Neural cell (in vitro differentiated cells): Measurements from ENCODE around the gene KBTBD7. TPM values are rescaled to one million over a fixed set of nuclear protein-coding genes. Genes with fewer than 3 reads are reported as not detected.

ENCODE experiments used
- H2AFZ ChIP-seq: fragments of 200-600, 300-800 bp; sonication (generic), shearing (Covaris generic); 2 replicates; pipeline ENCODE4 v1.6.0; 2014; ENCODE audit warnings: low read depth, mild to moderate bottlenecking, antibody characterized with exemption, low read length, moderate library complexity
- H3F3A ChIP-seq: fragments of 200-600 bp; shearing (Covaris generic); 2 replicates; pipeline ENCODE4 v1.6.1; 2016; ENCODE audit warnings: mild to moderate bottlenecking, moderate library complexity, mixed read lengths, antibody characterized with exemption, low read length; ENCODE audit not compliant: insufficient read depth, poor library complexity, severe bottlenecking
- H3K27ac ChIP-seq: fragments of 200-600, 300-800 bp; sonication (generic), shearing (Covaris generic); 2 replicates; pipeline ENCODE4 v1.5.1; 2014; ENCODE audit warnings: mild to moderate bottlenecking, low read length, moderate library complexity
- H3K27me3 ChIP-seq: fragments of 300-800, 200-600 bp; sonication (generic), shearing (Covaris generic); 2 replicates; pipeline ENCODE4 v1.6.0; 2014; ENCODE audit warnings: mild to moderate bottlenecking, low read depth, low read length, moderate library complexity; ENCODE audit not compliant: insufficient read depth
- H3K36me3 ChIP-seq: fragments of 300-800, 200-600 bp; sonication (generic), shearing (Covaris generic); 2 replicates; pipeline ENCODE4 v1.5.1; 2014; ENCODE audit warnings: mild to moderate bottlenecking, antibody characterized with exemption, low read length, moderate library complexity; ENCODE audit not compliant: insufficient read depth
- H3K4me2 ChIP-seq: fragments of 300-800, 200-600 bp; sonication (generic), shearing (Covaris generic); 2 replicates; pipeline ENCODE4 v1.6.0; 2014; ENCODE audit warnings: mild to moderate bottlenecking, low read length
- H3K4me3 ChIP-seq: fragments of 300-800, 200-600 bp; sonication (generic), shearing (Covaris generic); 2 replicates; pipeline ENCODE4 v1.5.1; 2014; ENCODE audit warnings: mild to moderate bottlenecking, low read length, moderate library complexity
- H3K79me2 ChIP-seq: fragments of 200-600 bp; shearing (Covaris generic); replicated peaks from 2 replicates; pipeline ENCODE4 v1.6.0; 2014; ENCODE audit warnings: mild to moderate bottlenecking, low read length, moderate library complexity; ENCODE audit not compliant: insufficient read depth
- H3K9ac ChIP-seq: fragments of 300-800, 200-600 bp; sonication (generic), shearing (Covaris generic); 2 replicates; pipeline ENCODE4 v1.6.1; 2016; ENCODE audit warnings: mild to moderate bottlenecking, low read length, mixed read lengths
- H3K9me2 ChIP-seq: fragments of 200-600 bp; shearing (Covaris generic); 2 replicates; pipeline ENCODE4 v1.6.1; 2016; ENCODE audit warnings: mild to moderate bottlenecking, low read length, mixed read lengths; ENCODE audit not compliant: insufficient read depth
- H3K9me3 ChIP-seq: fragments of 200-600, 300-800 bp; sonication (generic), shearing (Covaris generic); 2 replicates; pipeline ENCODE4 v1.6.1; 2016; ENCODE audit warnings: mild to moderate bottlenecking, mixed run types, low read length, moderate library complexity, mixed read lengths
- H4K20me1 ChIP-seq: fragments of 200-600 bp; shearing (Covaris generic); 2 replicates; pipeline ENCODE4 v1.6.1; 2016; ENCODE audit warnings: mild to moderate bottlenecking, mixed run types; ENCODE audit not compliant: insufficient read depth
- EP300 ChIP-seq: fragments of 450-650 bp; conservative IDR thresholded peaks from 2 replicates; pipeline ENCODE4 v1.6.1; 2014; ENCODE audit warnings: antibody characterized with exemption, mild to moderate bottlenecking, moderate library complexity; ENCODE audit not compliant: poor library complexity, severe bottlenecking
- EZH2 ChIP-seq: fragments of 200-600, 300-800 bp; shearing (Covaris generic), sonication (generic); IDR thresholded peaks from 2 replicates; pipeline ENCODE4 v1.6.1; 2014; ENCODE audit warnings: antibody characterized with exemption, low read length, borderline replicate concordance, mild to moderate bottlenecking; ENCODE audit not compliant: insufficient read depth, poor library complexity, severe bottlenecking
- MXI1 ChIP-seq: fragments of 450-650 bp; conservative IDR thresholded peaks from 2 replicates; pipeline ENCODE4 v1.6.1; 2014; ENCODE audit warnings: antibody characterized with exemption, mild to moderate bottlenecking; ENCODE audit not compliant: poor library complexity, severe bottlenecking
- POLR2AphosphoS5 ChIP-seq: IDR thresholded peaks from 2 replicates; pipeline ENCODE4 v1.6.1; 2012
- RAD21 ChIP-seq: fragments of 450-650 bp; conservative IDR thresholded peaks from 2 replicates; pipeline ENCODE4 v1.6.1; 2014; ENCODE audit warnings: antibody characterized with exemption, mild to moderate bottlenecking, moderate library complexity
- SMC3 ChIP-seq: fragments of 450-650 bp; conservative IDR thresholded peaks from 2 replicates; pipeline ENCODE4 v1.6.1; 2014; ENCODE audit warnings: antibody characterized with exemption, mild to moderate bottlenecking, moderate library complexity; ENCODE audit not compliant: poor library complexity
- TAF1 ChIP-seq: IDR thresholded peaks from 2 replicates; pipeline ENCODE4 v1.6.1; 2012; ENCODE audit warnings: low read depth
- polyA minus RNA-seq: library from RNA; depleted of rRNA, polyadenylated mRNA; stranded (reverse); fragments of >200 nt; gene quantifications from 2 replicates; pipeline ENCODE4 v1.2.3, GENCODE V29; 2014
- polyA plus RNA-seq: library from polyadenylated mRNA; depleted of rRNA; stranded (reverse); fragments of >200 nt; gene quantifications from 2 replicates; pipeline ENCODE4 v1.2.3, GENCODE V29; 2014
- TF ChIP-seq, protein P1 (sequence below): IDR thresholded peaks from 2 replicates; pipeline ENCODE4 v1.6.1; 2012; ENCODE audit warnings: borderline replicate concordance
- TF ChIP-seq, protein P2 (sequence below): fragments of 450-650 bp; IDR thresholded peaks from 2 replicates; pipeline ENCODE4 v1.5.1; 2014; ENCODE audit warnings: antibody characterized with exemption, mild to moderate bottlenecking, moderate library complexity; ENCODE audit not compliant: poor library complexity, severe bottlenecking

Gene KBTBD7, protein sequence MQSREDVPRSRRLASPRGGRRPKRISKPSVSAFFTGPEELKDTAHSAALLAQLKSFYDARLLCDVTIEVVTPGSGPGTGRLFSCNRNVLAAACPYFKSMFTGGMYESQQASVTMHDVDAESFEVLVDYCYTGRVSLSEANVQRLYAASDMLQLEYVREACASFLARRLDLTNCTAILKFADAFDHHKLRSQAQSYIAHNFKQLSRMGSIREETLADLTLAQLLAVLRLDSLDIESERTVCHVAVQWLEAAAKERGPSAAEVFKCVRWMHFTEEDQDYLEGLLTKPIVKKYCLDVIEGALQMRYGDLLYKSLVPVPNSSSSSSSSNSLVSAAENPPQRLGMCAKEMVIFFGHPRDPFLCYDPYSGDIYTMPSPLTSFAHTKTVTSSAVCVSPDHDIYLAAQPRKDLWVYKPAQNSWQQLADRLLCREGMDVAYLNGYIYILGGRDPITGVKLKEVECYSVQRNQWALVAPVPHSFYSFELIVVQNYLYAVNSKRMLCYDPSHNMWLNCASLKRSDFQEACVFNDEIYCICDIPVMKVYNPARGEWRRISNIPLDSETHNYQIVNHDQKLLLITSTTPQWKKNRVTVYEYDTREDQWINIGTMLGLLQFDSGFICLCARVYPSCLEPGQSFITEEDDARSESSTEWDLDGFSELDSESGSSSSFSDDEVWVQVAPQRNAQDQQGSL
- 22.6 and 28.0 TPM in 2 replicates for polyA plus RNA-seq
- 57.7 and 59.4 TPM in 2 replicates for polyA minus RNA-seq

DNA sequence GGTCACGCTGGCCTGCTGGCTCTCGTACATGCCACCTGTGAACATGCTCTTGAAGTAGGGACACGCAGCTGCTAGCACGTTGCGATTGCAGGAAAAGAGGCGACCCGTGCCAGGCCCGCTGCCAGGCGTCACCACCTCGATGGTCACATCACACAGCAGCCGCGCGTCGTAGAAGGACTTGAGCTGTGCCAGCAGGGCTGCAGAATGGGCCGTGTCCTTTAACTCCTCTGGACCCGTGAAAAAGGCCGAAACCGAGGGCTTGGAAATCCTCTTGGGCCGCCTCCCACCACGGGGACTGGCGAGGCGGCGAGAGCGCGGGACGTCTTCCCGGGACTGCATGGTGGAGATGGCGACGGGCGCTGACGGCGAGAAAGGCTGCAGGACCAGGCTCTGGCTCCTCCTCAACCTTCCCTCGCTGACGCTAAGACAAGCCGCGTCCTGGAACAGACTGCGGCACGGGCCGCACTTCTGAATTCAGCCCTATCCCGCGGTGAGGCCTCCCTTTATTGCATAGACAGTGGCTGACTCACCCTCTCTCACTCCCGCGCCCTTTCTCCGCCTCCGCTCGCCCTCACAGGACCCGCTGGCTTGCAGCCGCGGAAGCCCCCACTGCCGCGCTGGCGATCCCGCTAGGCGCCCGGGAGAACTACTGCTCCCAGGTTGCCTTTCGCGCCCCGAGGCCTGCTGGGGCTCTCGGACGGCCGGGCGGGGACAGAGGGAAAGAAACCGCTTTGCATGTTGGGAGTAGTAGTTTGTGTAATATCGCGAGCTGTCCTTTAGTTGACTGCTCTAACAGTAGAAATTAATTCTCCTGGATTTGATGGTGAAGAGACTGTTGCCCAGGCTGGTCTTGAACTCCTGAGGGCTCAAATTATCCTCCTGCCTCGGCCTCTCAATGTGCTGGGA lies at the start of gene KBTBD7:
Gene KBTBD7 (minus strand): TSS at position 651 of the 906 bp plus-strand sequence. CDS start 312 bp downstream, at position 339.
- H2AFZ ChIP-seq: peak within 1 kb of the TSS; percentile 78
- H3K9me2 ChIP-seq: no peaks in the 10 kb centered on the region
- H3F3A ChIP-seq: no peaks in the 10 kb centered on the region
- no peaks in the 10 kb centered on the region for H3K27me3 ChIP-seq
- peak within 1 kb of the TSS; percentile 88 for H3K9ac ChIP-seq
- H4K20me1 ChIP-seq: no peaks in the 10 kb centered on the region
- H3K27ac ChIP-seq: peak within 1 kb of the TSS; percentile 87
- no peaks in the 10 kb centered on the region for H3K9me3 ChIP-seq
- peak; percentile 56 for TF ChIP-seq EP300
- peak; percentile 92 for TF ChIP-seq POLR2AphosphoS5
- TF ChIP-seq MXI1: peak; percentile 71
- TF ChIP-seq RAD21: peak; percentile 46
- no peak for TF ChIP-seq EZH2
- TF ChIP-seq, protein P1, sequence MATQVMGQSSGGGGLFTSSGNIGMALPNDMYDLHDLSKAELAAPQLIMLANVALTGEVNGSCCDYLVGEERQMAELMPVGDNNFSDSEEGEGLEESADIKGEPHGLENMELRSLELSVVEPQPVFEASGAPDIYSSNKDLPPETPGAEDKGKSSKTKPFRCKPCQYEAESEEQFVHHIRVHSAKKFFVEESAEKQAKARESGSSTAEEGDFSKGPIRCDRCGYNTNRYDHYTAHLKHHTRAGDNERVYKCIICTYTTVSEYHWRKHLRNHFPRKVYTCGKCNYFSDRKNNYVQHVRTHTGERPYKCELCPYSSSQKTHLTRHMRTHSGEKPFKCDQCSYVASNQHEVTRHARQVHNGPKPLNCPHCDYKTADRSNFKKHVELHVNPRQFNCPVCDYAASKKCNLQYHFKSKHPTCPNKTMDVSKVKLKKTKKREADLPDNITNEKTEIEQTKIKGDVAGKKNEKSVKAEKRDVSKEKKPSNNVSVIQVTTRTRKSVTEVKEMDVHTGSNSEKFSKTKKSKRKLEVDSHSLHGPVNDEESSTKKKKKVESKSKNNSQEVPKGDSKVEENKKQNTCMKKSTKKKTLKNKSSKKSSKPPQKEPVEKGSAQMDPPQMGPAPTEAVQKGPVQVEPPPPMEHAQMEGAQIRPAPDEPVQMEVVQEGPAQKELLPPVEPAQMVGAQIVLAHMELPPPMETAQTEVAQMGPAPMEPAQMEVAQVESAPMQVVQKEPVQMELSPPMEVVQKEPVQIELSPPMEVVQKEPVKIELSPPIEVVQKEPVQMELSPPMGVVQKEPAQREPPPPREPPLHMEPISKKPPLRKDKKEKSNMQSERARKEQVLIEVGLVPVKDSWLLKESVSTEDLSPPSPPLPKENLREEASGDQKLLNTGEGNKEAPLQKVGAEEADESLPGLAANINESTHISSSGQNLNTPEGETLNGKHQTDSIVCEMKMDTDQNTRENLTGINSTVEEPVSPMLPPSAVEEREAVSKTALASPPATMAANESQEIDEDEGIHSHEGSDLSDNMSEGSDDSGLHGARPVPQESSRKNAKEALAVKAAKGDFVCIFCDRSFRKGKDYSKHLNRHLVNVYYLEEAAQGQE: peak; percentile 58
- TF ChIP-seq TAF1: peak; percentile 67
- TF ChIP-seq, protein P2, sequence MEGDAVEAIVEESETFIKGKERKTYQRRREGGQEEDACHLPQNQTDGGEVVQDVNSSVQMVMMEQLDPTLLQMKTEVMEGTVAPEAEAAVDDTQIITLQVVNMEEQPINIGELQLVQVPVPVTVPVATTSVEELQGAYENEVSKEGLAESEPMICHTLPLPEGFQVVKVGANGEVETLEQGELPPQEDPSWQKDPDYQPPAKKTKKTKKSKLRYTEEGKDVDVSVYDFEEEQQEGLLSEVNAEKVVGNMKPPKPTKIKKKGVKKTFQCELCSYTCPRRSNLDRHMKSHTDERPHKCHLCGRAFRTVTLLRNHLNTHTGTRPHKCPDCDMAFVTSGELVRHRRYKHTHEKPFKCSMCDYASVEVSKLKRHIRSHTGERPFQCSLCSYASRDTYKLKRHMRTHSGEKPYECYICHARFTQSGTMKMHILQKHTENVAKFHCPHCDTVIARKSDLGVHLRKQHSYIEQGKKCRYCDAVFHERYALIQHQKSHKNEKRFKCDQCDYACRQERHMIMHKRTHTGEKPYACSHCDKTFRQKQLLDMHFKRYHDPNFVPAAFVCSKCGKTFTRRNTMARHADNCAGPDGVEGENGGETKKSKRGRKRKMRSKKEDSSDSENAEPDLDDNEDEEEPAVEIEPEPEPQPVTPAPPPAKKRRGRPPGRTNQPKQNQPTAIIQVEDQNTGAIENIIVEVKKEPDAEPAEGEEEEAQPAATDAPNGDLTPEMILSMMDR: no peak
- peak; percentile 47 for TF ChIP-seq SMC3
- peaks cover 9% of the 10 kb centered on the region for H3K79me2 ChIP-seq
- peak within 1 kb of the TSS; percentile 86 for H3K4me3 ChIP-seq
- no peaks in the 10 kb centered on the region for H3K36me3 ChIP-seq
- H3K4me2 ChIP-seq: peak within 1 kb of the TSS; percentile 45

DNA sequence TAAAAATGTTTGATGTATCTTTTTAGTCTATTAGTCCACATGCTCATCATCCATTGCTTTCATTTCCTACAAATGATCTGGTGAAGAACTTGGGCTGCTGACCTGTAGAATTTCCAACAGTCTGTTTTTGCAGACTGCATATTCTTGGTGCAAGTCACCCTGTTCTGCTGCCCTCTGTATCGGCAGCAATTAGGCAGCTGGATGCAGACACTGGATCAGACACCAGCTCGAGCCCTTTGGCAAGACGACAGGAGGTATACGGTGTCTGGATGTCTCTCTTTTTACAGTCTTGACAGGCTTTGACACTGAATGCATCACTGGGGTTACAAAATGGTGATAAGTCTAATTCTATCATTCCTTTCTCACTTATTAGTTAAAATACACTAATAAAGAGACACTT lies 47.3 kb upstream of the KBTBD7 start:
- no peak overlapping the region for H3K4me2 ChIP-seq

More for the DNA sequence above, 47.3 kb upstream of the KBTBD7 start:
- Histone ChIP-seq H3K27me3 (no peaks in the 10 kb centered on the region), H3K9ac (no peak overlapping the region), H3K27ac (no peak overlapping the region), H3F3A (no peaks in the 10 kb centered on the region), H3K4me3 (no peak overlapping the region), H2AFZ (no peak overlapping the region), H3K36me3 (no peaks in the 10 kb centered on the region), H3K79me2 (no peaks in the 10 kb centered on the region), H3K9me2 (no peaks in the 10 kb centered on the region), H3K9me3 (no peaks in the 10 kb centered on the region), H4K20me1 (no peaks in the 10 kb centered on the region)
- TF ChIP-seq EP300 (no peak), MXI1 (no peak), EZH2 (no peak), TAF1 (no peak), SMC3 (no peak), POLR2AphosphoS5 (no peak), RAD21 (no peak)
- TF ChIP-seq, protein P1: no peak
- TF ChIP-seq, protein P2: no peak
